ENCODE data around the gene PRSS3.
"Not testable (repeated sequence)": the region's sequence is repeated elsewhere in the genome, so short reads cannot be mapped to it uniquely, and the experiment has no call there.

The PRSS3 gene

GRCh38 chr9:33795281-33795680 is at the start of gene PRSS3:
TSS of gene PRSS3 (plus strand) at chr9:33795561. CDS start at chr9:33795574, 13 bp downstream.
- DNase-seq (ENCODE audit: insufficient read length, low spot score) (no peak), FAIRE-seq (no peak)
- TF ChIP-seq POLR2A (IDR thresholded peaks at IDR 0.05; ENCODE audit: low read depth, low read length) = no peak

- TF ChIP-seq POLR2A (IDR thresholded peaks at IDR 0.05; ENCODE audit: low read depth, low read length) = no peak
- no peak for DNase-seq (ENCODE audit: insufficient read length, low spot score)
- FAIRE-seq = no peak
Observed at GRCh38 chr9:33748633-33749304, 46.6 kb upstream of the PRSS3 start.

GRCh38 chr9:33749305-33749654 is 46.1 kb upstream of the PRSS3 start:
- not testable (repeated sequence) for DNase-seq (ENCODE audit: insufficient read length, low spot score); FAIRE-seq

DNA sequence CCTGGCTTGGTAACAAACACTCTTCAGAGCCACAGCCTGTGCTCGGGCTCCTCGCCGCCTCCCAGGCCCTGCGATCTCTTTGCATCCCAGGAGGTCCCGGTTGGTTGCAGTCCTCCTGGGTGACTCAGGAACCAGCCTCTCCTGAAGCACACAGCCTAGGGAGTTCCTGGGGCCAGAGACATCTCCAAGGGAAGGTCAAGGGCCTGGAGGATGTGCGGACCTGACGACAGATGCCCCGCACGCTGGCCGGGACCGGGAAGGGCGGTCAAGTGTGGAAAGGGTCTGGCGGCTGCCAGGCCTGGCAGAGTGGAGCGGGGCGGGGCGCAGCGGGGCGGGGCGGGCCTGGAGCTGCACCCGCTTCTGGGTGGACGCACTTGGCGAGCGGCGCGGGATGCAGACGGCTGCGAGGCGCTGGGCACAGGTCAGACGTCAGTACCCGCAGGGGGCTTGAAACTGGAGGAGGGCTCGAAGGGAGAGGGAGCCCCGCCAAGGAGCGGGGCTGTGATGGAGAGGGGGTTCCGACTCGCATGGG is 45.0 kb upstream of the PRSS3 start:
- no peak for FAIRE-seq
- TF ChIP-seq POLR2A (IDR thresholded peaks at IDR 0.05; ENCODE audit: low read depth, low read length) = no peak
- peak; percentile 45 for DNase-seq (ENCODE audit: insufficient read length, low spot score)

GRCh38 chr9:33750839-33751339 is 44.5 kb upstream of the PRSS3 start:
- DNase-seq (ENCODE audit: insufficient read length, low spot score) (no peak), FAIRE-seq (no peak)
- no peak for TF ChIP-seq POLR2A (IDR thresholded peaks at IDR 0.05; ENCODE audit: low read depth, low read length)

DNA sequence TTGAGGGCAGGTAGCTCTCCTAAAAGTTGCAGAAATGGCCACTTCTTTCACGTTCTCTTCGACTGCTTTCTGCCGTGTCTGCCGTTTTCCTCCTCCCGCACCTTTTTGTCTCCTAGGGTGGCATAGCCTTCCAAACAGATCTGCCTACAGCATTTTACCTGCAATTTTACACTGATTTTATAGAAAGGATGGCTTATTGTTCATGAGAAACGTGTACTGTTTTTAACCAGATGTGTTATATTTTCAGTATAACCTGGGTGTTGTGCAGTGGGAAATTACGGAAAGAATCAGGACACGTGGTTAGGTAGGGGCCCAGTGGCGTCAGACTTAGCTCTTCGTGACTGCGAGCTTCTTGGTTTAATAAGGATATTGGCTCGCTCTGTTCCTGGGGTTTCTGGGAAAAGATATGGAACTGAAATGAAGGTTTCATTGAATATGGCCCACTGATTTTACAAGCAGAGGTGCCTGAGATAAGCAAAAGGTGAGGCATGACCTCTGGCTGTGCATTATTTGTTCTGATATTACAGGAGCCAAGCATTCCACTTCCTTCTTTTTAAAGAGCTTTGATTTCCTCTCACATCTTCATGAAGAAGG is 43.7 kb upstream of the PRSS3 start:
- no peak for FAIRE-seq
- DNase-seq (ENCODE audit: insufficient read length, low spot score) = no peak

GRCh38 chr9:33752130-33752637 is 43.2 kb upstream of the PRSS3 start:
- TF ChIP-seq POLR2A (IDR thresholded peaks at IDR 0.05; ENCODE audit: low read depth, low read length) = no peak
- DNase-seq (ENCODE audit: insufficient read length, low spot score) = no peak
- FAIRE-seq = no peak

More for the DNA sequence above, 43.7 kb upstream of the PRSS3 start:
- TF ChIP-seq POLR2A (IDR thresholded peaks at IDR 0.05; ENCODE audit: low read depth, low read length) = no peak

- not testable (repeated sequence) for FAIRE-seq; DNase-seq (ENCODE audit: insufficient read length, low spot score)
Observed at GRCh38 chr9:33752789-33753188, 42.6 kb upstream of the PRSS3 start.

DNA sequence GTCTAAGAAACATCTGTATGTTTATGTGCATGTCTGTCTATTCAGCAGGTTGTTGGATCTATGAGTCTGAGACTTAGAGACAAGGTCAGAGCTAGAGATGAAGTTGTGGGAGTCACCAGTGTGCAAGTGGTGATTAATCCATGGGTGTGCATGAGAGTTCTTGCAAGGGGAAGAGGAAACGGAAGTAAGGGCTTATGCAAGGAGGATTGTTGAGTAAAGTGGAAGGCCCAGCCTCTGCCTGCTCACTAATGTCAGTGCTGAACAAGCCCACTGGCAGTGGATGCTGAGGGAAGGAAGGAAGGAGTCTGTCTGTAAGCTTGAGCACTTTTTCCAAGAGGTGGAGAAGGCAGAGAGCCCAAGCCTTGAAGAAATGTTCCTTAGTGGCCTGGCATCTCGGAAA is 35.7 kb upstream of the PRSS3 start:
- FAIRE-seq = peak; percentile 87
- DNase-seq (ENCODE audit: insufficient read length, low spot score) = not testable (repeated sequence)

- no peak for FAIRE-seq
- no peak for DNase-seq (ENCODE audit: insufficient read length, low spot score)
- no peak for TF ChIP-seq POLR2A (IDR thresholded peaks at IDR 0.05; ENCODE audit: low read depth, low read length)
Observed at GRCh38 chr9:33762343-33762742, 33.0 kb upstream of the PRSS3 start.

DNA sequence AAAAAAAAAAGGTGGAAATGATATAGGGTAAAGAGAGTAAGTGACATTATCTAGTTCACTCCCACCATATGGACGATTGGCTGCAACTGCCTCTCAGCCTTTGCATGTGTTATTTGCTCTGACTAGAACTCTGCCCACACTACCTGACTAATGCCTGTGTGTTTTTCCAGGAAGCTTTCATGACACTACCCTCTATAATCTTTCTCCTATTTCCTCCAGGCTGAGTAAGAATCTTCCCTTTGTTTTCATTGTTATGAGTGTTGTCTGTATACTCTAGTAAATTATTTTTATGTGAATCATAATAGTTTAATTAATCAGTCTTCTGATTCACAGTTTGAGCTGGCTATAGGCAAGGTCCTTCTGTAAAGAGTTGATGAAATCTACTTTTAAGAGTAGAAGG is 31.7 kb upstream of the PRSS3 start:
- peak; percentile 55 for FAIRE-seq
- DNase-seq (ENCODE audit: insufficient read length, low spot score) = not testable (repeated sequence)

- TF ChIP-seq POLR2A (IDR thresholded peaks at IDR 0.05; ENCODE audit: low read depth, low read length) = no peak
- no peak for FAIRE-seq
- DNase-seq (ENCODE audit: insufficient read length, low spot score) = no peak
Observed at GRCh38 chr9:33765411-33765810, 29.9 kb upstream of the PRSS3 start.

DNA sequence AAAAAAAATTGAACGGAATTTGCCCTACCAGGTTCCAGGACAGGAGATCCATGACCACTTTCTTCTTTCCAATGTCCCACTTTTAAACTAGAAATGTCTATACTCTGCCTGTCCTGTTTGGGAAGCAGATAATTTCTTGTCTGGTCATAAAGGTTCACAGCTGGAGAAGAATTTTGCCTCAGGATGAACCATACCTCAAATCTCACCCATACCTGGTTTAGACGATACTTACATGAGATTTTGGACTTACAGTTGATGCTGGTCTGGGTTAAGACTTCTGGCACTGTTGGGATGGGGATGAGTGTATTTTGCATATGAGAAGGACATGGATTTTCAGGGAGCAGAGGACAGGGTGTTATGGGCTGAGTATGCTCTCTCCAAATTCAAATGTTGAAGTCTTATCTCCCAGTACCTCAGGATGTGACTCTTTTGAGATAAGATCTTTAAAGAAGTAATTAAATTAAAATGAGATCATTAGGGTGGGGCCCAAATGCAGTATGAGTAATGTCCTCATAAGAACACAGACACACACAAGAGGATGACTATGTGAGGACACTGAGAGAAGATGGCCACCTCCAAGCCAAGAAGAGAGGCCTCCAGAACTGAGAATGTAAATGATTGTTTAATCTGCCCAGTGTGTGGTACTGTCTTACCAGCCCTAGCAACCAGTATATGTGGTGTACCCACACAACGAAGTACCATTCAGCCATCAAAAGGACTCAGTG is 25.0 kb upstream of the PRSS3 start:
- FAIRE-seq = not testable (repeated sequence)

GRCh38 chr9:33773135-33773534 is 22.2 kb upstream of the PRSS3 start:
- FAIRE-seq; DNase-seq (ENCODE audit: insufficient read length, low spot score): not testable (repeated sequence)

More for the DNA sequence above, 25.0 kb upstream of the PRSS3 start:
- not testable (repeated sequence) for DNase-seq (ENCODE audit: insufficient read length, low spot score)

DNA sequence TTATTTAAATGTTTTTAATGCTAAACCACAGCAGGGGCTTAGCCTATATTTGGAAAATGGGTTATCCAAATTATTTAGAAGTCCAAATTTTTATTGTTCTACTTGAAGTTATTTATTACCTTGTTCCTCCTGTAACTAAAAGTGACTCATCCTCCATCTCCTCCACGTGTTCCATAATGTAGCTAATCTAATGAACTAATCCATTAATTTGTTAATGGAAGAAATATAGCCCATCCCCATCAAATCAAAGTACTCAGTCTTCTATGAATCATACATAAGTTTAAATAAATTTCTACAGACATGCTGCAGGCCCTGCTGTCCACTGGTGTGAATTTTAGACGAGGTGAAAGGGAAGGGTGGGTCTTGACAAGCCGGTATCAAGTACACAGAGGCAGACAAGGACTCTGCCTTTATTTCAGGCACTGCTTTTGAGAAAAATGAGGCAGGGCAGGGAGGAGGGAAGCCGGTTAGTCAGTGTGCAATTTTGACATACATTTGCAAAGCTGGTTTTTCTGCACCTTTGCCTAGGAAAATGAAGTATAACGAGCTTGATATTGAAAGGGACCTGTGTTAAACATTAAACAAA is 21.2 kb upstream of the PRSS3 start:
- not testable (repeated sequence) for DNase-seq (ENCODE audit: insufficient read length, low spot score); FAIRE-seq

Data from H54 (cell line).